HepG2 (cell line): Measurements from ENCODE around the gene ZNF860.
A peak's percentile ranks its signal among the peaks of the same experiment; 100 is the strongest.

ENCODE experiments used
- CTCF ChIP-seq: sonication (generic); formaldehyde crosslinking; IDR thresholded peaks from 2 replicates; pipeline ENCODE4 v1.5.0; 2020; ENCODE audit warnings: mild to moderate bottlenecking, missing genetic modification reagents, moderate library complexity
- RNF2 ChIP-seq: fragments of 450-650 bp; conservative IDR thresholded peaks from 2 replicates; pipeline ENCODE4 v1.6.1; 2016; ENCODE audit warnings: low read depth
- ZMYM3 ChIP-seq: sonication (generic); formaldehyde crosslinking; IDR thresholded peaks from 2 replicates; pipeline ENCODE4 v1.5.1; 2020; ENCODE audit warnings: mild to moderate bottlenecking, missing genetic modification reagents
- ZSCAN12 ChIP-seq: sonication (generic); formaldehyde crosslinking; IDR thresholded peaks from 2 replicates; pipeline ENCODE4 v1.9.0; 2021; ENCODE audit warnings: mild to moderate bottlenecking, missing genetic modification reagents

GRCh38 chr3:32018757-32019564, 37.4 kb downstream of the ZNF860 start:
- TF ChIP-seq ZSCAN12 (CRISPR knock-in tag) (no peak), CTCF (CRISPR knock-in tag) (peak; percentile 74), RNF2 (no peak), ZMYM3 (CRISPR knock-in tag) (no peak)
